HG03039 (cell line): ENCODE data around the gene NTM.
"Not testable (repeated sequence)": the region's sequence is repeated elsewhere in the genome, so short reads cannot be mapped to it uniquely, and the experiment has no call there.

ENCODE experiments used
- ATAC-seq: cut with Tn5 transposase; IDR thresholded peaks from one replicate; pipeline ENCODE4 v1.9.1; 2021; ENCODE audit warnings: mild to moderate bottlenecking, moderate library complexity; ENCODE audit not compliant: unreplicated experiment

NTM gene

DNA sequence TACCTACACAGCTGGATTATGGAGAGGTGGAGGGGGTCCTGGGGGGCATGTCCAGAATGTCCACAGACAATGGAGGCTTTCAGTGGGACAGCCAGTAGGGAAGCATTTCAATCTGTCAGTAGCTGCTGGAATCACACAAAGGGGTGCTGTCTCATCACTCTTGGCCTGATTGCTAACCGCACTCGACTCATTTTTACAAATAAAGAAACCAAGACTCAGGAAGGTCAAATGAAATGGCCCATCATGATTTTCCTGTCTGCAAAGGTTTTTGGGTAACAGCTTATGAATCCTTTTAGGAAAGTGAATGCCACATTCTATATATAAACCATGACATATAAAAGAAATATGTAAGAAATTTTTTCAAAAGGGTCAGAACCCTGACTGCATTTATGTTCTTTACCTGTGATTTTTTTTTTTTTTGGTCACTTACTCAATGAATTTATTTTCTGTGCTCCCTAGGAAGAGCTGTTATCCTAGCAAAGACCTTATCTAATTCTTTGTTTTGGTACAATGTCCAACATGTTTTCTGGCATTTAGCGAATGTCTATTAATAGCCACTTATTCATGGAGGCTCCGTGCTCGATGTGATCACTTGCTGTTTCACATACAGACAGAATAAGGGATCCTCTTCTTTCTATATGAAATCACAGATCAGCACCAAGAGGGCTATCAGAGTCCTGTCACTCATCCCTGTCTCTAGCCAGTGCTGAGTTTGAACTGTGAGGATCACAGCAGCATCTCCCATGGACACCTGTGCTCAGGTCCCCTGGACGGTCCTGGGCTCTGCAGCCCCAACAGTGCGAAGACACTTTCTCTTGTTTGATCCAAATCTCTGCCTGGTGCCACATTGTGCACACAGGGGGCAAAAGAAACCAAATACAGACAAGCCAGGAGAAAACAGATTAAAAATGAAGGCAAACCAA is 979.7 kb downstream of the NTM start:
- no peak for ATAC-seq

GRCh38 chr11:132351050-132351449 is 980.6 kb downstream of the NTM start:
- no peak for ATAC-seq

- no peak for ATAC-seq
These were observed 982.1 kb downstream of the NTM start for GRCh38 chr11:132352497-132352896.

GRCh38 chr11:132353255-132353654 is 982.8 kb downstream of the NTM start:
- no peak for ATAC-seq

DNA sequence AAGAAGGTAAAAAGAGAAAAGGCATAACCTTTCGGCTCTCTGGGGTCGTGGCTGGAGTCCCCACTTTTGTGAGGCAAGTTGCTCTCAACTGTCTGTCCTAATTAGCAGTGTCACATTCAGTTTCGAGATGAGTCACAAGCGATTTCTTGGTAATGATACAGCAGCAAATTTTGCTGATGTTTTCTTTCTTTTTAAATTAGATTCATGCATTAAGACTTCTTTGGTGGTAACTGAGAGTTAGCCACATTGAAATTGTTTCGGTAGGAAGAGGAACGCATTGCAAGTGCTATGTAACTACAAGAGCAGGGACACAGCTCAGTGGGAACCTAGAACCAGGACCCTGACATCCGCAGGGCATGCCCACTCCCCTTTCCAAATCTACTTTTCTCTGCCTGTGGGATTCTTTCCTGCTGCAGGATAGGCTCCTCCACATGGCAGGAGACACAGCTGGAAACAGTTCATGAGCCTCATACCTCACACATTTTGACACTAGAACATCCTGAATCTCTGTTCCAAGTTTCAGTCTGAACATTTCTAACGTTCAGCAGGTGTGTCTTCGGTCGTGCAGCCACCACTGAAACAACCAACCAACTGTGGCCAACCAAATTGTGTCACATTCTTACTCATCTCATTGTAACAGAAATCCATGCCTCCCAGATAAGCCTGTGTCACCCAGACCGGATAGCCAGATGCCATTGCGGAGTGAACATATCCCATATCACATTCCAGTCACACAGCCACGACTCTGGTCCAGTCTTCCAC is 987.6 kb downstream of the NTM start:
- peak; percentile 78 for ATAC-seq

DNA sequence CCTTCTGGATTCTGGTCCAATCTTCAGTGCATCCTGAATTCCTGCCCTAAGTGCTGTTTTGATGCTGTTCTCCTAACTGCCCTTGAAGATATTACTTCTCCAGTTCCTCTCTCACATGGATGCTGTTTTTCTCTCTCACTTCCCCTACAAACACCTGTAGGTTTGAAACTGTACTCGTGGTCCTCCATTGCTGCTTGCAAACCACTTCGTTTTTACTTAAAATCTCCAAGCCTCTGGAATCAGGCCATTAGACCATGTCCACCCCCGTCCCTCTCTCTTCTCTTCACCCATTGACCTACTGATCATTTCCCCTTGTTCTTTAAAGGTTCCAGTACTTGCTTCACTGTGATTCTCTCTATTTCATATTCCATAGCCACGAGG is 988.1 kb downstream of the NTM start:
- peak; percentile 30 for ATAC-seq

DNA sequence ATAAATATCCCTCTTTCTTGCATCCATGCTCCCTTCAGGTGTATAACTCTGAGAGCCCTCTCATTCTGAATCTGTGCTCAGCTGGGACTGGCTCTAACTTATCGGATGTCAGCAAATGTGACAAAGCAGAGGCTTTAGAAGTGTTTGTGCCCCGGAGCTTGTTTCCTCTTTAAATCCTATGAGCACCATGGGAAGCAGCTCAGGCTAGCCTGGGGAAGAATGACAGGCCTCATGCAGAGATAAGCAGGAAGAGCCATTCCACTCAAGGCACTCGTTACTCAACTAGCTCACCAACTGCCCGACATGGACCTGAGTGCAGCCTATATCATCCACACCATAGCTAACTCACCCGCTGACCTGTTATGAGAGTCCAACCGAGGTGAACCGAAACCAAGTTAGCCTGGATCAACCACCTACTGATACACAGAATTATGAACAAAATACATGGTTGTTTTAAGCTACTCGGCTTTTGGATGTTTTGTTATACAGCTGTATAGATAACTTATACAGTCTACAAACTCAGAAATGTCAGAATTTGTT is 990.7 kb downstream of the NTM start:
- no peak for ATAC-seq

DNA sequence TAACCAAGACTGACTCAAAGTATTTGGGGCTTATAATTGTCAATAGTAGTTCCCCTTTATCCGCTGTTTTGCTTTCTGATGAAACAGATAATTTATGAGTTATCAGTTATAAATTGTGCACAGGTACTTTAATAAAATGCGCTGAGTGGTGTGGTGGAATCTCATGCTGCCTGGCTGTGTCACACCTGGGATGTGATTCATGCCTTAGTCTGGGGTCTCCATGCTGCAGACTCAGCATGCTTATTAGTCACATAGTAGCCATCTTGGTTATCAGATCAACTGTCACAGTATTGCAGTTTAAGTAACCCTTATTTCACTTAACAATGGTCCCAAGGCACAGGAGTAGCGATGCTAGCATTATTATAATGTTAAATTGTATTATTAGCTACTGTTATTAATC is 995.2 kb downstream of the NTM start:
- no peak for ATAC-seq

DNA sequence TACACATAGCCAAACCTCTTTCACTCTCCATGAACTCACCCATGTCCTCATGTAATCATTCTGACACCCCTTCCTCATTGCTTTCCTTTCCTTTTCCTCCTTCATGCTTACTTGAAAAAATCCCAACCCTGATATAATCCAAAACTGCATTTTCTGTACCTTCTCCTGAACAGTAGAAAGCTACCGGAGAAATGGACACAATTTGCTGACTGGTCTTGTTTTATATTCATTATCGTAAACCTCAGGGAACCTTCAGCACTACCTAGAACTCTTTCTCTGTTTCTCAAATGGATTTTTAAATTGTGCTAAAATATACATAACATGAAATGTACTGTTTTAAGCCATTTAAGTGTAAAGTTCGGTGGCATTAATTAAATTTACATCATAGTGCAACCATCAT is 996.9 kb downstream of the NTM start:
- ATAC-seq = no peak

DNA sequence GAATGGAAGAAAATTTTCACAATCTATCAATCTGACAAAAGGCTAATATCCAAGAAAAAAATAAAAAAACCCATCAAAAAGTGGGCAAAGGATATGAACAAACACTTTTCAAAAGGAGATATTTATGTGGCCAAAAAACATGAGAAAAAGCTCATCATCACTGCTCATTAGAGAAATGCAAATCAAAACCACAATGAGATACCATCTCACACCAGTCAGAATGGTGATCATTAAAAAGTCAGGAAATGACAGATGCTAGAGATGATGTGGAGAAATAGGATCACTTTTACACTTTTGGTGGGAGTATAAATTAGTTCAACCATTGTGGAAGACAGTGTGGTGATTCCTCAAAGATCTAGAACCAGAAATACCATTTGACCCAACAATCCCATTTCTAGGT is 999.7 kb downstream of the NTM start:
- not testable (repeated sequence) for ATAC-seq

DNA sequence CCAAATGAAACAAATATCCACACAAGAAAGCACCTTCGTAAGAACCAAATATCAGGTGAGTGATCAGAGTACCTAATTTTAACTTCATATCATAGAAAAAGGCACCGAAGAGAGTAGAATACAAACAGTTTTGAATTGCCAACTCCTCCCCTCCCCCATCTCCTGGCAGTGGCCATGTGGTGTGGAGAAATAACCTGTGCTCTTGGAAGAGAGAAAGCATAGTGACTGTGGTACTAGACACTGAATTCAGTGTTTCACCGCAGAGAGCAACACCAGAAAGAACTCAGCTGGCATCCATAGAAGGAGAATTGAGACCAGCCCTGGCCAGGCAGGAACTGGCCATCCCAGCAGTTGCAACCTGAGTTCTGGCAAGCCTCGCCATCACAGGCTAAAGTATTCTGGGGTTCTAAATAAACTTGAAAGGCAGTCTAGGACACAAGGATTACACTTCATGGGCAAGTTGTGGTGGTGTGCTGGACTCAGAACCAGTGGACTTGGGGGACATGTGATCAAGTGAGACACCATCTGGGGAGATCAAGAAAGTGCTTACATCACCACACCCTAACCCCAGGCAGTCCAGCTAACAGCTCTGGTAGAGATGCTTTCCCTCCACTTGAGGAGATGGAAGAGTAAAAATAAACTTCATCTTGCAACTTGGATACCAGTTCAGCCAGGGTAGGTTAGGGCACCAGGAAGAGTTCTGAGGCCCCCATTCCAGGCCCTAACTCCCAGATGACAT is 1003.2 kb downstream of the NTM start:
- ATAC-seq = no peak

DNA sequence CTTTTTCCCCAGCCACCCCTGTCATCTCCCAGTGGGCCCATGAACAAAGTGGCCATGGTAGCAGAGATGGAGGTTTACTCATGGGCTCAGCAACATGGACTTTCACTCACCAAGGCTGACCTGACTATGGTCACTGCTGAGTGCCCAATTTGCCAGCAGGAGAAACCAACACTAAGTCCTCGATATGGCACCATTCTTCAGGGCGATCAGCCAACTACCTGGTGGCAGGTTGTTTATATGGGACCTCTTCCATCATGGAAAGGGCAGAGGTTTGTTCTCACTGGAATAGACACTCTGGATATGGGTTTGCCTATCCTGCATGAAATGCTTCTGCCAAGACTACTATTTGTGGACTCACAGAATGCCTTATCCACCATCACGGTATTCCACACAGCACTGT is 1009.1 kb downstream of the NTM start:
- ATAC-seq = no peak
